A673 (cell line): Measurements from ENCODE around the gene MAPKAPK3.

Experiments used
- CTCF ChIP-seq: fragments of 300-800, 200-600 bp; sonication (generic); conservative IDR thresholded peaks from 2 replicates; pipeline ENCODE4 v1.5.1; 2017; ENCODE audit warnings: low read depth, mild to moderate bottlenecking, antibody characterized with exemption, low read length, moderate library complexity, mixed read lengths
- EZH2 ChIP-seq: fragments of 200-600 bp; sonication (generic); IDR thresholded peaks from 2 replicates; pipeline ENCODE4 v1.6.1; 2017; ENCODE audit warnings: borderline replicate concordance, low read depth, mild to moderate bottlenecking, mixed read lengths, antibody characterized with exemption, low read length; ENCODE audit not compliant: poor library complexity, severe bottlenecking

- no peak for TF ChIP-seq CTCF
- TF ChIP-seq EZH2, result no peak
These were observed 6.6 kb upstream of the MAPKAPK3 start for GRCh38 chr3:50610181-50610971.
